HepG2 (cell line): Measurements from ENCODE around the gene CCDC183. TPM values are rescaled to one million over a fixed set of nuclear protein-coding genes. Genes with fewer than 3 reads are reported as not detected.

Experiments used
- ATAC-seq: fragments of 200-7000 bp; cut with Tn5 transposase; 3 replicates; pipeline ENCODE4 v1.9.1; 2020; ENCODE audit warnings: mild to moderate bottlenecking, moderate library complexity
- BruUV-seq: library from RNA; stranded (reverse); fragments of 400-500 nt; replicated peaks from 2 replicates; lab custom pipeline; 2021; lab: Mats Ljungman, UMichigan
- CTCF ChIA-PET: fragments of 300-600 bp; formaldehyde crosslinking; extraction: SDS; loops from one replicate; lab custom pipeline; 2021; ENCODE audit warnings: low total read pairs, inconsistent platforms, low intra/inter-chr PET ratio; lab: Yijun Ruan, JAX
- POLR2A ChIA-PET: fragments of 350-600 bp; sonication (Branson Sonifier 250); formaldehyde crosslinking; loops from one replicate; lab custom pipeline; 2020; ENCODE audit warnings: antibody characterized with exemption, inconsistent platforms; lab: Yijun Ruan, JAX
- DNase-seq: peaks from one replicate; pipeline ENCODE4 v3.0.0-alpha.2; 2015; ENCODE audit warnings: low spot score
- FAIRE-seq: peaks from 3 replicates; lab custom pipeline; 2011; peaks lifted over from hg19 to GRCh38; lab: Jason Lieb, UNC
- H2AFZ ChIP-seq: one replicate; pipeline ENCODE4 v1.6.1; 2011; ENCODE audit warnings: low read length, inconsistent platforms
- H3K27ac ChIP-seq: fragments of 300-600 bp; 3 replicates; pipeline ENCODE4 v1.8.0; 2011; ENCODE audit warnings: mixed run types, mild to moderate bottlenecking, mixed read lengths, low read length, inconsistent platforms; ENCODE audit not compliant: insufficient read depth; ENCODE audit errors: extremely low read length
- H3K27me3 ChIP-seq, 2 experiments: fragments of 200-600 bp in 1 of 2; 2 replicates in 1 of 2; 3 replicates in 1 of 2; pipeline versions ENCODE4 v1.6.0 to v1.8.0; 2011; ENCODE audit warnings: low read length in 2 of 2, mild to moderate bottlenecking in 2 of 2, moderate library complexity in 2 of 2, inconsistent platforms in 1 of 2; ENCODE audit not compliant: insufficient read depth in 2 of 2, control insufficient read depth in 1 of 2
- H3K36me3 ChIP-seq, 2 experiments: fragments of 200-600 bp in 1 of 2; replicated peaks in 1 of 2; 2 replicates in 1 of 2; 3 replicates in 1 of 2; pipeline versions ENCODE4 v1.5.1 to v1.8.0; 2011; ENCODE audit warnings: low read length in 2 of 2, inconsistent platforms in 1 of 2; ENCODE audit not compliant: insufficient read depth in 2 of 2, control insufficient read depth in 1 of 2
- H3K4me1 ChIP-seq: 2 replicates; pipeline ENCODE4 v1.5.1; 2012; ENCODE audit warnings: low read length, inconsistent platforms; ENCODE audit not compliant: insufficient read depth
- H3K4me2 ChIP-seq: 2 replicates; pipeline ENCODE4 v1.6.0; 2011; ENCODE audit warnings: low read depth, low read length, inconsistent platforms
- H3K4me3 ChIP-seq, 3 experiments: fragments of 200-600 bp in 1 of 3; sonication (generic), shearing (Covaris generic) in 1 of 3; replicated peaks in 1 of 3; 2 replicates each; pipeline ENCODE4 v1.5.1; 2011 to 2016; ENCODE audit warnings: low read length in 3 of 3, inconsistent platforms in 2 of 3, low read depth in 2 of 3, mild to moderate bottlenecking in 2 of 3, control low read depth in 1 of 3, mixed read lengths in 1 of 3; ENCODE audit not compliant: insufficient read depth in 1 of 3
- H3K79me2 ChIP-seq: one replicate; pipeline ENCODE4 v1.6.1; 2011; ENCODE audit warnings: low read length, inconsistent platforms; ENCODE audit not compliant: insufficient read depth
- H3K9ac ChIP-seq: 2 replicates; pipeline ENCODE4 v1.6.0; 2011; ENCODE audit warnings: mild to moderate bottlenecking, low read depth, low read length, inconsistent platforms; ENCODE audit not compliant: insufficient read depth
- H3K9me3 ChIP-seq: 2 replicates; pipeline ENCODE4 v1.5.1; 2012; ENCODE audit warnings: mild to moderate bottlenecking, low read length
- H4K20me1 ChIP-seq: 2 replicates; pipeline ENCODE4 v1.6.0; 2011; ENCODE audit warnings: inconsistent platforms, mild to moderate bottlenecking, low read length, moderate library complexity; ENCODE audit not compliant: insufficient read depth
- GLMP ChIP-seq: sonication (generic); formaldehyde crosslinking; IDR thresholded peaks from 2 replicates; pipeline ENCODE4 v1.9.0; 2021; ENCODE audit warnings: missing genetic modification reagents, mild to moderate bottlenecking, borderline replicate concordance
- KAT7 ChIP-seq: IDR thresholded peaks from 2 replicates; pipeline ENCODE4 v1.6.1; 2018; ENCODE audit warnings: borderline replicate concordance, missing compliant biosample characterization
- NR2F1 ChIP-seq, 2 experiments: fragments of 450-650 bp in 1 of 2; formaldehyde crosslinking in 1 of 2; IDR thresholded peaks; 2 replicates each; pipeline versions ENCODE4 v1.5.0 to v1.6.1; 2016 to 2020; ENCODE audit warnings: mild to moderate bottlenecking in 1 of 2, missing compliant biosample characterization in 1 of 2, missing genetic modification reagents in 1 of 2, moderate library complexity in 1 of 2
- ZBTB40 ChIP-seq, 2 experiments: fragments of 450-650 bp in 1 of 2; sonication (generic) in 1 of 2; formaldehyde crosslinking in 1 of 2; IDR thresholded peaks; 2 replicates each; pipeline versions ENCODE4 v1.6.1 to v1.8.0; 2016 to 2022; ENCODE audit warnings: antibody characterized with exemption in 1 of 2, mild to moderate bottlenecking in 1 of 2, missing genetic modification reagents in 1 of 2
- ZBTB42 ChIP-seq: sonication (generic); formaldehyde crosslinking; IDR thresholded peaks from 2 replicates; pipeline ENCODE4 v1.5.0; 2020; ENCODE audit warnings: mild to moderate bottlenecking, missing genetic modification reagents
- ZNF18 ChIP-seq: sonication (generic); formaldehyde crosslinking; IDR thresholded peaks from 2 replicates; pipeline ENCODE4 v1.8.0; 2022; ENCODE audit warnings: mild to moderate bottlenecking, missing genetic modification reagents; ENCODE audit not compliant: insufficient replicate concordance
- ZNF354B ChIP-seq: sonication (generic); formaldehyde crosslinking; IDR thresholded peaks from 2 replicates; pipeline ENCODE4 v1.8.0; 2022; ENCODE audit warnings: mild to moderate bottlenecking, missing genetic modification reagents
- ZNF557 ChIP-seq: sonication (generic); formaldehyde crosslinking; IDR thresholded peaks from 2 replicates; pipeline ENCODE4 v1.4.0; 2020; ENCODE audit warnings: missing genetic modification reagents
- ZNF564 ChIP-seq: sonication (generic); formaldehyde crosslinking; IDR thresholded peaks from 2 replicates; pipeline ENCODE4 v1.8.1; 2023; ENCODE audit warnings: mild to moderate bottlenecking, missing genetic modification reagents
- ZNF652 ChIP-seq: IDR thresholded peaks from 2 replicates; pipeline ENCODE4 v1.6.1; 2016; ENCODE audit warnings: low read depth, borderline replicate concordance
- ZNF879 ChIP-seq: sonication (generic); formaldehyde crosslinking; IDR thresholded peaks from 2 replicates; pipeline ENCODE4 v1.8.1; 2023; ENCODE audit warnings: missing genetic modification reagents
- ZSCAN12 ChIP-seq: sonication (generic); formaldehyde crosslinking; IDR thresholded peaks from 2 replicates; pipeline ENCODE4 v1.9.0; 2021; ENCODE audit warnings: mild to moderate bottlenecking, missing genetic modification reagents
- WGBS: methylation state at CpG from one replicate; pipeline ENCODE4 v1.1.6; 2017; ENCODE audit warnings: low lambda C conversion rate; 5-methylcytosine and 5-hydroxymethylcytosine counted together
- in situ Hi-C: cut with HindIII; loops from 2 replicates; pipeline ENCODE4 v1.10.0; 2017; ENCODE audit warnings: low pct_unique_long_range_greater_than_20kb; ENCODE audit not compliant: extremely low pct_ligation_motif_present
- intact Hi-C: fragments of 100-400 bp; cut with micrococcal nuclease; formaldehyde crosslinking; loops from one replicate; pipeline ENCODE4 v1.10.0; 2022; ENCODE audit not compliant: unreplicated experiment
- polyA plus RNA-seq, 8 experiments: library from polyadenylated mRNA; depleted of rRNA in 3 of 8; stranded (reverse) in 7 of 8; unstranded in 1 of 8; fragments of >200 nt; fragmentation: Illumina TruSeq in 4 of 8; extraction: Trizol in 4 of 8; gene quantifications; 2 replicates each; pipeline versions ENCODE4 v1.2.1 to v1.2.3, GENCODE V29; 2011 to 2016; ENCODE audit warnings: low read depth in 4 of 8, missing spikeins in 1 of 8, mixed read lengths in 1 of 8; ENCODE audit not compliant: insufficient read depth in 1 of 8
- total RNA-seq, 5 experiments: library from RNA; depleted of rRNA; stranded (reverse); fragments of >200 nt; fragmentation: Illumina TruSeq; extraction: Trizol; gene quantifications; 2 replicates each; pipeline ENCODE4 v1.2.3, GENCODE V29; 2016; ENCODE audit warnings: low read depth in 1 of 5

The CCDC183 gene
- total and polyA plus RNA-seq, 2 of the 13 experiments (the other 11 are each of a cell fraction or from before 2014, with no cell fraction given), result 5.0 to 66.4 TPM

GRCh38 chr9:136759001-136759400 lies 37.1 kb upstream of the CCDC183 start:
- Histone ChIP-seq H3K79me2 (no peaks in the 10 kb centered on the region), H3K4me3 (no peak overlapping the region), H3K4me1 (peaks cover 45% of the 10 kb centered on the region), H3K9me3 (no peaks in the 10 kb centered on the region), H4K20me1 (no peaks in the 10 kb centered on the region), H3K27me3 (peaks cover 5 to 27% of the 10 kb centered on the region in 2 experiments; a peak in 3 of 5 replicates), H2AFZ (no peak overlapping the region), H3K9ac (no peak overlapping the region), H3K27ac (no peak overlapping the region), H3K4me2 (no peak overlapping the region), H3K36me3 (no peaks in the 10 kb centered on the region)
- in situ Hi-C loops (no loop called here), intact Hi-C loops (no loop called here)
- FAIRE-seq (no peak), ATAC-seq (no peak), DNase-seq (no peak)
- 33% methylated on average over 5 of the region's 9 CpGs for WGBS
- ChIA-PET POLR2A (no interaction called here), CTCF (no interaction called here)
- no TSS peak for BruUV-seq
- no peak for TF ChIP-seq ZNF557
- TF ChIP-seq NR2F1 (CRISPR knock-in tag; IDR thresholded peaks at IDR 0.05), result no peak
- no peak for TF ChIP-seq ZNF354B (CRISPR knock-in tag)
- no peak for TF ChIP-seq ZNF879 (CRISPR knock-in tag)
- TF ChIP-seq GLMP (CRISPR knock-in tag), result no peak
- TF ChIP-seq ZNF18 (CRISPR knock-in tag), result no peak
- no peak for TF ChIP-seq ZSCAN12
- no peak for TF ChIP-seq ZNF652 (CRISPR knock-in tag)
- TF ChIP-seq ZBTB42 (CRISPR knock-in tag), result no peak
- TF ChIP-seq ZNF564 (CRISPR knock-in tag), result no peak
- no peak for TF ChIP-seq ZBTB40 (IDR thresholded peaks at IDR 0.05)
- no peak for TF ChIP-seq ZBTB40 (CRISPR knock-in tag; IDR thresholded peaks at IDR 0.05)
- TF ChIP-seq KAT7 (CRISPR knock-in tag), result no peak
